Measurements from ENCODE around the gene PIP4P1. TPM values are rescaled to one million over a fixed set of nuclear protein-coding genes. Genes with fewer than 3 reads are reported as not detected.

The PIP4P1 gene
- total and polyA plus RNA-seq, 4 donors = 22.2 to 46.7 (median 31.5) TPM

GRCh38 chr14:20498622-20499021, 37.4 kb upstream of the PIP4P1 start:
- Histone ChIP-seq H3K27ac (ENCODE audit: low read depth in 1 of 2, low read length in 1 of 2) (peak overlapping the region in 1 of 2 donors; percentile 80), H3K4me3 (no peak overlapping the region), H3K27me3 (ENCODE audit: control insufficient read depth in 3 of 3, insufficient read depth in 3 of 3, low read length in 2 of 3) (no peaks in the 10 kb centered on the region), H3K9me3 (ENCODE audit: control insufficient read depth in 4 of 4, insufficient read depth in 3 of 4, low read length in 3 of 4) (no peaks in the 10 kb centered on the region), H3K9ac (ENCODE audit: insufficient read depth in 1 of 2, low read length in 2 of 2) (no peak overlapping the region), H3K36me3 (ENCODE audit: control insufficient read depth in 4 of 4, insufficient read depth in 4 of 4, low read length in 4 of 4) (no peaks in the 10 kb centered on the region), H3K4me1 (ENCODE audit: control insufficient read depth in 5 of 5, insufficient read depth in 5 of 5, low read length in 5 of 5) (peaks cover 0 to 3% (median 0%) of the 10 kb centered on the region in 5 donors)
- no peak for TF ChIP-seq CTCF (IDR thresholded peaks at IDR 0.05; ENCODE audit: control extremely low read depth, extremely low read depth)
- WGBS, 2 donors = 55 to 74% methylated on average over 2 of the region's 2 CpGs
- ATAC-seq (ENCODE audit: insufficient read depth, low FRiP score) = no peak
- DNase-seq = no peak

DNA sequence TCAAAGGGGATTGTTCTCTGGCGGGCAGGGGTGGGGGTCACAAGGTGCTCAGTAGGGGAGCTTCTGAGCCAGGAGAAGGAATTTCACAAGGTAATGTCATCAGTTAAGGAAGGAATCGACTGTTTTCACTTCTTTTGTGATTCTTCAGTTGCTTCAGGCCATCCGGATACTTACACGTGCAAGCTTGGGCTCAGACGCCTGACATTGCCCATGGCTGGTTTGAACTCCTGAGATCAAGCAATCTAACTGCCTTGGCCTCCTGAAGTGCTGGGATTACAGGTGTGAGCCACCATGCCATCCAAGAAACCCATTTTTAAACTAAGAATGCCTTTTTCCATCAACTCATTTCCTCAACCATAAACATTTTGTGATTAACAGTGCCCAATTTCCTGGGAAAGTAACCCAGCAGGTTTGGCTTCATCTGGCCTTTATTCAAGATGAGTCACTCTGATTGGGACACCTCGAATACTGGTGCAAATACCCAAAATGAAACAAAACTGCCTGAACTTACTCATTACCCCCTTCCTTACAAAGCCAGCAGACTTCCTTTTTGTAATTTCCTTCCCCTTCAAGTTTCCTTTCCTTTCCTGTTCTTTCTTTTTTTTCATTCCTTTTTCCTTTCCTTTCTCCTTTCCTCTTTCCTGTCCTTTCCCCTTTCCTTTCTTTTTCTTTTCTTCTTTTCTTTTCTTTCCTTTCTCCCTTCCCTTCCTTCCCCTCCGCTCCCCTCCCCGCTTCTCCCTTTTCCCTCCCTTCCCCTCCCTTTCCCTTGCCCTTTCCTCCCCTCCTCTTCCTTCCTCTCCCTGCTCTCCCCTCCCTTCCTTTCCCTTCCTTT, 33.9 kb upstream of the PIP4P1 start:
- Histone ChIP-seq H3K4me3 (no peak overlapping the region), H3K9me3 (ENCODE audit: control insufficient read depth in 4 of 4, insufficient read depth in 3 of 4, low read length in 3 of 4) (no peaks in the 10 kb centered on the region), H3K9ac (ENCODE audit: insufficient read depth in 1 of 2, low read length in 2 of 2) (no peak overlapping the region), H3K4me1 (ENCODE audit: control insufficient read depth in 5 of 5, insufficient read depth in 5 of 5, low read length in 5 of 5) (peaks cover 0 to 3% (median 0%) of the 10 kb centered on the region in 5 donors), H3K27me3 (ENCODE audit: control insufficient read depth in 3 of 3, insufficient read depth in 3 of 3, low read length in 2 of 3) (no peaks in the 10 kb centered on the region), H3K36me3 (ENCODE audit: control insufficient read depth in 4 of 4, insufficient read depth in 4 of 4, low read length in 4 of 4) (no peaks in the 10 kb centered on the region), H3K27ac (ENCODE audit: low read depth in 1 of 2, low read length in 1 of 2) (no peak overlapping the region)
- ATAC-seq (ENCODE audit: insufficient read depth, low FRiP score) = no peak
- TF ChIP-seq CTCF (IDR thresholded peaks at IDR 0.05; ENCODE audit: control extremely low read depth, extremely low read depth) = no peak
- 71 to 76% methylated on average over 8 of the region's 8 CpGs for WGBS, 2 donors
- no peak for DNase-seq

DNA sequence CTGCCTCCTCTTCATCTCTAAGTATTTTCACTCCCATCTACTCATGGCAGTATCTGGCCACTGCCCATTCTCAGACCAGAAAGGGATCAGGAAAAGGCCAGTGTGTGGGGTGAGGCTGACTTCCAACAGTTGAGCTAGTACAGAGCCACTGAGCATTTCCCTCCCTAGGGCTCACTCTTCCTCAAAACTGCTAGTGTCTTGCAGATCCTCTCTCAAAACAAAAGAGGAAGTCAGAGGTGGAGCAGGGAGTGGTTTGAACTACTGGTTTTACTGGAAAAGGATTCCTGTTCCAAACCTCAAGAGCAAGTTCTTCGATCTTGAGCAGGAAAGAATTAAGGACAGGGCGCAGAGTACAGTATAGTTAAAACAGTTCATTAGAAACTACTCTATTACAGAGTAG, 32.4 kb upstream of the PIP4P1 start:
- Histone ChIP-seq H3K4me3 (no peak overlapping the region), H3K36me3 (ENCODE audit: control insufficient read depth in 4 of 4, insufficient read depth in 4 of 4, low read length in 4 of 4) (no peaks in the 10 kb centered on the region), H3K27ac (ENCODE audit: low read depth in 1 of 2, low read length in 1 of 2) (no peak overlapping the region), H3K9ac (ENCODE audit: insufficient read depth in 1 of 2, low read length in 2 of 2) (no peak overlapping the region), H3K4me1 (ENCODE audit: control insufficient read depth in 5 of 5, insufficient read depth in 5 of 5, low read length in 5 of 5) (peaks cover 0 to 3% (median 0%) of the 10 kb centered on the region in 5 donors), H3K9me3 (ENCODE audit: control insufficient read depth in 4 of 4, insufficient read depth in 3 of 4, low read length in 3 of 4) (no peaks in the 10 kb centered on the region), H3K27me3 (ENCODE audit: control insufficient read depth in 3 of 3, insufficient read depth in 3 of 3, low read length in 2 of 3) (no peaks in the 10 kb centered on the region)
- DNase-seq = peak in 1 of 3 donors; percentile 7
- no peak for TF ChIP-seq CTCF (IDR thresholded peaks at IDR 0.05; ENCODE audit: control extremely low read depth, extremely low read depth)
- 13 to 47% methylated on average over 2 of the region's 2 CpGs for WGBS, 2 donors
- peak; percentile 27 for ATAC-seq (ENCODE audit: insufficient read depth, low FRiP score)
